IMR-90 (cell line): ENCODE measurements around the gene CRIM1. TPM values are rescaled to one million over a fixed set of nuclear protein-coding genes. Genes with fewer than 3 reads are reported as not detected.

Source experiments
- ATAC-seq: fragments of 200-7000 bp; cut with Tn5 transposase; 2 replicates; pipeline ENCODE4 v1.9.1; 2020; ENCODE audit warnings: low read depth, mild to moderate bottlenecking, moderate library complexity
- BruUV-seq: library from RNA; stranded (reverse); fragments of 400-500 nt; replicated peaks from 2 replicates; lab custom pipeline; 2021; lab: Mats Ljungman, UMichigan
- CTCF ChIA-PET: fragments of 300-600 bp; formaldehyde crosslinking; extraction: SDS; loops from one replicate; lab custom pipeline; 2021; ENCODE audit warnings: antibody characterized with exemption; lab: Yijun Ruan, JAX
- POLR2A ChIA-PET: fragments of 300-600 bp; sonication (Branson Sonifier 250); formaldehyde crosslinking; loops from one replicate; lab custom pipeline; 2022; ENCODE audit warnings: antibody characterized with exemption; ENCODE audit not compliant: unreplicated experiment; lab: Charles Lee
- DNase-seq: peaks from one replicate; pipeline ENCODE4 v3.0.0; 2013
- H2AFZ ChIP-seq: replicated peaks from 2 replicates; pipeline ENCODE3; 2013; ENCODE audit warnings: low read length, mild to moderate bottlenecking; ENCODE audit not compliant: poor library complexity
- H2AK5ac ChIP-seq: 2 replicates; pipeline ENCODE4 v1.6.1; 2013; ENCODE audit warnings: low read depth, low read length, inconsistent platforms
- H2AK9ac ChIP-seq: replicated peaks from 2 replicates; pipeline ENCODE3; 2013; ENCODE audit warnings: mild to moderate bottlenecking, low read depth, low read length, moderate library complexity; ENCODE audit not compliant: poor library complexity
- H2BK120ac ChIP-seq: 2 replicates; pipeline ENCODE4 v1.6.1; 2013; ENCODE audit warnings: low read depth, low read length, inconsistent platforms
- H2BK15ac ChIP-seq: 3 replicates; pipeline ENCODE4 v1.6.1; 2013; ENCODE audit warnings: low read depth, low read length, inconsistent platforms
- H2BK20ac ChIP-seq: 2 replicates; pipeline ENCODE4 v1.6.1; 2013; ENCODE audit warnings: low read depth, mild to moderate bottlenecking, inconsistent platforms, low read length, moderate library complexity
- H2BK5ac ChIP-seq: 2 replicates; pipeline ENCODE4 v1.6.1; 2013; ENCODE audit warnings: mild to moderate bottlenecking, low read depth, low read length, inconsistent platforms; ENCODE audit not compliant: poor library complexity, severe bottlenecking
- H3K14ac ChIP-seq: replicated peaks from 2 replicates; pipeline ENCODE4 v1.6.1; 2013; ENCODE audit warnings: low read depth, low read length, inconsistent platforms
- H3K18ac ChIP-seq: 2 replicates; pipeline ENCODE4 v1.6.1; 2013; ENCODE audit warnings: low read depth, low read length, control low read depth
- H3K23ac ChIP-seq: 2 replicates; pipeline ENCODE4 v1.6.1; 2013; ENCODE audit warnings: low read depth, low read length, inconsistent platforms
- H3K27ac ChIP-seq: 2 replicates; pipeline ENCODE4 v1.5.1; 2013; ENCODE audit warnings: mild to moderate bottlenecking, control low read depth, low read length; ENCODE audit not compliant: insufficient read depth
- H3K27me3 ChIP-seq: 2 replicates; pipeline ENCODE4 v1.6.1; 2013; ENCODE audit warnings: low read length; ENCODE audit not compliant: control insufficient read depth, insufficient read depth
- H3K36me3 ChIP-seq: 2 replicates; pipeline ENCODE4 v1.6.1; 2013; ENCODE audit warnings: low read length, mixed read lengths; ENCODE audit not compliant: control insufficient read depth, insufficient read depth
- H3K4ac ChIP-seq: 2 replicates; pipeline ENCODE4 v1.6.1; 2013; ENCODE audit warnings: low read depth, low read length, inconsistent platforms
- H3K4me1 ChIP-seq: 2 replicates; pipeline ENCODE4 v1.6.1; 2013; ENCODE audit warnings: low read length, mixed read lengths; ENCODE audit not compliant: control insufficient read depth, insufficient read depth
- H3K4me2 ChIP-seq: 2 replicates; pipeline ENCODE4 v1.6.1; 2013; ENCODE audit warnings: low read depth, mild to moderate bottlenecking, control low read depth, low read length, moderate library complexity
- H3K4me3 ChIP-seq: 2 replicates; pipeline ENCODE4 v1.5.1; 2013; ENCODE audit warnings: low read depth, mild to moderate bottlenecking, control low read depth, low read length, moderate library complexity; ENCODE audit not compliant: insufficient read depth
- H3K56ac ChIP-seq: 2 replicates; pipeline ENCODE4 v1.6.1; 2013; ENCODE audit warnings: low read length, inconsistent platforms; ENCODE audit not compliant: insufficient read depth; ENCODE audit errors: extremely low read depth
- H3K79me1 ChIP-seq, 2 experiments: 2 replicates each; pipeline ENCODE4 v1.6.1; 2013; ENCODE audit warnings: low read length in 2 of 2, inconsistent platforms in 1 of 2, low read depth in 1 of 2
- H3K9ac ChIP-seq: 2 replicates; pipeline ENCODE4 v1.6.1; 2013; ENCODE audit warnings: low read depth, low read length, control low read depth
- H3K9me1 ChIP-seq: 2 replicates; pipeline ENCODE4 v1.6.1; 2013; ENCODE audit warnings: low read length, inconsistent platforms; ENCODE audit not compliant: insufficient read depth
- H3K9me3 ChIP-seq: 2 replicates; pipeline ENCODE4 v1.6.1; 2013; ENCODE audit warnings: low read length; ENCODE audit not compliant: control insufficient read depth, insufficient read depth
- H4K20me1 ChIP-seq: 2 replicates; pipeline ENCODE4 v1.6.1; 2013; ENCODE audit warnings: low read length, inconsistent platforms; ENCODE audit not compliant: insufficient read depth
- H4K5ac ChIP-seq: 2 replicates; pipeline ENCODE4 v1.6.1; 2013; ENCODE audit warnings: mild to moderate bottlenecking, low read depth, low read length, control low read depth
- H4K8ac ChIP-seq, 2 experiments: 2 replicates each; pipeline ENCODE4 v1.6.1; 2013; ENCODE audit warnings: low read depth in 2 of 2, low read length in 2 of 2, control low read depth in 1 of 2, inconsistent platforms in 1 of 2
- H4K91ac ChIP-seq: 2 replicates; pipeline ENCODE4 v1.6.1; 2013; ENCODE audit warnings: low read depth, low read length, inconsistent platforms; ENCODE audit not compliant: insufficient read depth
- CEBPB ChIP-seq: IDR thresholded peaks from 2 replicates; pipeline ENCODE4 v1.6.1; 2012; ENCODE audit warnings: low read depth, low read length, improper control_type of control experiment
- RAD21 ChIP-seq: IDR thresholded peaks from 2 replicates; pipeline ENCODE4 v1.6.1; 2012; ENCODE audit warnings: low read length, improper control_type of control experiment
- WGBS, 2 experiments: methylation state at CpG; one replicate each; pipeline versions ENCODE4 v1.1.5 to v1.1.7; 2013; ENCODE audit warnings: missing lambda C conversion rate in 2 of 2; ENCODE audit not compliant: insufficient read length in 1 of 2; ENCODE audit errors: extremely low coverage in 2 of 2; 5-methylcytosine and 5-hydroxymethylcytosine counted together
- dilution Hi-C: fragments of 300-500 bp; cut with HindIII; formaldehyde crosslinking; loops from one replicate; pipeline ENCODE4 v1.14.3; 2018; ENCODE audit warnings: low sequenced_read_pairs; ENCODE audit not compliant: unreplicated experiment
- in situ Hi-C: fragments of 300-500 bp; cut with MboI; formaldehyde crosslinking; loops from 3 replicates; pipeline ENCODE4 v1.14.3; 2019; ENCODE audit warnings: low sequenced_read_pairs, inconsistent platforms, mixed read lengths
- intact Hi-C: fragments of 100-400 bp; cut with micrococcal nuclease; formaldehyde crosslinking; loops from 2 replicates; pipeline ENCODE4 v1.10.0; 2022
- polyA plus RNA-seq, 3 experiments: library from polyadenylated mRNA; depleted of rRNA; stranded (reverse); fragments of >200 nt; gene quantifications; 2 replicates each; pipeline ENCODE4 v1.2.3, GENCODE V29; 2012; ENCODE audit warnings: low replicate concordance in 1 of 3
- total RNA-seq: library from RNA; depleted of rRNA; stranded (reverse); fragments of >200 nt; gene quantifications from 2 replicates; pipeline ENCODE4 v1.2.3, GENCODE V29; 2012

CRIM1 gene
- total and polyA plus RNA-seq, 2 of the 4 experiments (the other 2 are of a cell fraction), result 285 to 490 TPM

- Histone ChIP-seq H3K4me1 (peaks cover 27% of the 10 kb centered on the region), H2BK120ac (0 out of 2 replicates have a peak overlapping the region, but pooled peaks have one; percentile 0), H3K27me3 (no peaks in the 10 kb centered on the region), H3K4me3 (no peak overlapping the region), H3K79me1 (peaks cover 17 to 65% of the 10 kb centered on the region in 2 experiments; a peak in 3 of 4 replicates), H3K9me3 (no peaks in the 10 kb centered on the region), H4K5ac (0 out of 2 replicates have a peak overlapping the region, but pooled peaks have one; percentile 1), H2BK5ac (peak overlapping the region; percentile 66), H2BK15ac (no peak overlapping the region), H3K36me3 (peaks cover 11% of the 10 kb centered on the region), H3K56ac (no peak overlapping the region), H3K23ac (no peak overlapping the region; the same call in 1 of the 2 replicates), H3K27ac (peak overlapping the region; percentile 19; the same call in 1 of the 2 replicates), H2AFZ (no peak overlapping the region), H3K18ac (no peak overlapping the region), H2BK20ac (no peak overlapping the region), H4K8ac (peak overlapping the region in 1 of 2 experiments; percentile 17; a peak in 1 of 4 replicates), H3K14ac (no peak overlapping the region), H2AK5ac (no peak overlapping the region), H3K9ac (no peak overlapping the region), H4K91ac (no peak overlapping the region), H2AK9ac (no peak overlapping the region), H4K20me1 (peaks cover 80% of the 10 kb centered on the region), H3K4ac (no peak overlapping the region), H3K9me1 (peaks cover 27% of the 10 kb centered on the region), H3K4me2 (peak overlapping the region; percentile 35)
- no TSS peak for BruUV-seq
- DNase-seq (peak; percentile 67), ATAC-seq (peak; percentile 53)
- TF ChIP-seq RAD21, result no peak
- peak; percentile 44; the same call in 1 of the 2 replicates for TF ChIP-seq CEBPB
- no CpG with 5 or more reads among the region's 5 CpGs for WGBS, 2 experiments
- POLR2A ChIA-PET, result no interaction called here
- CTCF ChIA-PET, result interaction anchor here (0.6 kb wide), 1 partner anchor 42 kb away, joined by 3 read pairs; no protein-coding TSS in a partner anchor
- dilution Hi-C loops (no loop called here), in situ Hi-C loops (no loop called here), intact Hi-C loops (no loop called here)
Measured at GRCh38 chr2:36389091-36389564, 33.5 kb downstream of the CRIM1 start.
